Measurements from ENCODE around the gene PLEKHO1.
"Not testable (repeated sequence)": the region's sequence is repeated elsewhere in the genome, so short reads cannot be mapped to it uniquely, and the experiment has no call there.

The PLEKHO1 gene

GRCh38 chr1:150127464-150127863 is 22.3 kb upstream of the PLEKHO1 start:
- no peak overlapping the region for H3K4me3 ChIP-seq (ENCODE audit: low read length)

GRCh38 chr1:150127868-150128267 is 21.8 kb upstream of the PLEKHO1 start:
- Histone ChIP-seq H3K27ac (ENCODE audit: low read length) (no peak overlapping the region), H3K9me3 (ENCODE audit: control insufficient read depth, insufficient read depth, low read length) (no peaks in the 10 kb centered on the region), H3K36me3 (ENCODE audit: control insufficient read depth, insufficient read depth, low read length) (no peaks in the 10 kb centered on the region), H3K4me3 (ENCODE audit: low read length) (no peak overlapping the region), H3K27me3 (ENCODE audit: control insufficient read depth, insufficient read depth, low read length) (no peaks in the 10 kb centered on the region), H3K4me1 (ENCODE audit: control insufficient read depth, insufficient read depth, low read length) (no peaks in the 10 kb centered on the region)
- WGBS (ENCODE audit: insufficient coverage, insufficient read length), result no CpG with 5 or more reads among the region's 7 CpGs
- no peak for DNase-seq (ENCODE audit: low read depth, low spot score)

More at GRCh38 chr1:150127464-150127863, 22.3 kb upstream of the PLEKHO1 start:
- no peaks in the 10 kb centered on the region for H3K9me3 ChIP-seq (ENCODE audit: control insufficient read depth, insufficient read depth, low read length)
- no peaks in the 10 kb centered on the region for H3K27me3 ChIP-seq (ENCODE audit: control insufficient read depth, insufficient read depth, low read length)
- no peaks in the 10 kb centered on the region for H3K36me3 ChIP-seq (ENCODE audit: control insufficient read depth, insufficient read depth, low read length)
- no peaks in the 10 kb centered on the region for H3K4me1 ChIP-seq (ENCODE audit: control insufficient read depth, insufficient read depth, low read length)
- no peak for DNase-seq (ENCODE audit: low read depth, low spot score)
- no peak overlapping the region for H3K27ac ChIP-seq (ENCODE audit: low read length)

- Histone ChIP-seq H3K27ac (ENCODE audit: low read length) (no peak overlapping the region), H3K9me3 (ENCODE audit: control insufficient read depth, insufficient read depth, low read length) (no peaks in the 10 kb centered on the region), H3K27me3 (ENCODE audit: control insufficient read depth, insufficient read depth, low read length) (no peaks in the 10 kb centered on the region), H3K4me1 (ENCODE audit: control insufficient read depth, insufficient read depth, low read length) (no peaks in the 10 kb centered on the region), H3K36me3 (ENCODE audit: control insufficient read depth, insufficient read depth, low read length) (no peaks in the 10 kb centered on the region), H3K4me3 (ENCODE audit: low read length) (no peak overlapping the region)
- no peak for DNase-seq (ENCODE audit: low read depth, low spot score)
- WGBS (ENCODE audit: insufficient coverage, insufficient read length), result no CpG with 5 or more reads among the region's 1 CpG
These were observed 17.3 kb upstream of the PLEKHO1 start for GRCh38 chr1:150132372-150132771.

- Histone ChIP-seq H3K4me1 (ENCODE audit: control insufficient read depth, insufficient read depth, low read length) (no peaks in the 10 kb centered on the region), H3K27ac (ENCODE audit: low read length) (no peak overlapping the region), H3K4me3 (ENCODE audit: low read length) (no peak overlapping the region), H3K27me3 (ENCODE audit: control insufficient read depth, insufficient read depth, low read length) (no peaks in the 10 kb centered on the region), H3K9me3 (ENCODE audit: control insufficient read depth, insufficient read depth, low read length) (no peaks in the 10 kb centered on the region), H3K36me3 (ENCODE audit: control insufficient read depth, insufficient read depth, low read length) (no peaks in the 10 kb centered on the region)
- WGBS (ENCODE audit: insufficient coverage, insufficient read length), result no CpG with 5 or more reads among the region's 1 CpG
- no peak for DNase-seq (ENCODE audit: low read depth, low spot score)
These were observed 15.2 kb upstream of the PLEKHO1 start for GRCh38 chr1:150134537-150134936.

GRCh38 chr1:150135400-150135799 is 14.3 kb upstream of the PLEKHO1 start:
- not testable (repeated sequence) for H3K27me3 ChIP-seq (ENCODE audit: control insufficient read depth, insufficient read depth, low read length); H3K36me3 ChIP-seq (ENCODE audit: control insufficient read depth, insufficient read depth, low read length); H3K4me1 ChIP-seq (ENCODE audit: control insufficient read depth, insufficient read depth, low read length); DNase-seq (ENCODE audit: low read depth, low spot score); H3K9me3 ChIP-seq (ENCODE audit: control insufficient read depth, insufficient read depth, low read length); H3K27ac ChIP-seq (ENCODE audit: low read length); H3K4me3 ChIP-seq (ENCODE audit: low read length)
- no CpG with 5 or more reads among the region's 6 CpGs for WGBS (ENCODE audit: insufficient coverage, insufficient read length)

GRCh38 chr1:150138044-150138443 is 11.7 kb upstream of the PLEKHO1 start:
- no peak overlapping the region for H3K4me3 ChIP-seq (ENCODE audit: low read length)
- no peaks in the 10 kb centered on the region for H3K36me3 ChIP-seq (ENCODE audit: control insufficient read depth, insufficient read depth, low read length)
- H3K27me3 ChIP-seq (ENCODE audit: control insufficient read depth, insufficient read depth, low read length), result no peaks in the 10 kb centered on the region
- no peak overlapping the region for H3K27ac ChIP-seq (ENCODE audit: low read length)
- no peaks in the 10 kb centered on the region for H3K9me3 ChIP-seq (ENCODE audit: control insufficient read depth, insufficient read depth, low read length)
- no CpG with 5 or more reads among the region's 5 CpGs for WGBS (ENCODE audit: insufficient coverage, insufficient read length)
- no peaks in the 10 kb centered on the region for H3K4me1 ChIP-seq (ENCODE audit: control insufficient read depth, insufficient read depth, low read length)
- DNase-seq (ENCODE audit: low read depth, low spot score), result no peak

GRCh38 chr1:150141452-150141851 is 8.3 kb upstream of the PLEKHO1 start:
- no peaks in the 10 kb centered on the region for H3K9me3 ChIP-seq (ENCODE audit: control insufficient read depth, insufficient read depth, low read length)
- DNase-seq (ENCODE audit: low read depth, low spot score), result no peak
- H3K27me3 ChIP-seq (ENCODE audit: control insufficient read depth, insufficient read depth, low read length), result no peaks in the 10 kb centered on the region
- H3K36me3 ChIP-seq (ENCODE audit: control insufficient read depth, insufficient read depth, low read length), result no peaks in the 10 kb centered on the region
- H3K4me3 ChIP-seq (ENCODE audit: low read length), result no peak overlapping the region
- H3K27ac ChIP-seq (ENCODE audit: low read length), result no peak overlapping the region
- H3K4me1 ChIP-seq (ENCODE audit: control insufficient read depth, insufficient read depth, low read length), result no peaks in the 10 kb centered on the region

- no peaks in the 10 kb centered on the region for H3K9me3 ChIP-seq (ENCODE audit: control insufficient read depth, insufficient read depth, low read length)
- no peaks in the 10 kb centered on the region for H3K4me1 ChIP-seq (ENCODE audit: control insufficient read depth, insufficient read depth, low read length)
- no peak overlapping the region for H3K27ac ChIP-seq (ENCODE audit: low read length)
- H3K27me3 ChIP-seq (ENCODE audit: control insufficient read depth, insufficient read depth, low read length), result no peaks in the 10 kb centered on the region
- no peak overlapping the region for H3K4me3 ChIP-seq (ENCODE audit: low read length)
- DNase-seq (ENCODE audit: low read depth, low spot score), result no peak
- no peaks in the 10 kb centered on the region for H3K36me3 ChIP-seq (ENCODE audit: control insufficient read depth, insufficient read depth, low read length)
These were observed 7.6 kb upstream of the PLEKHO1 start for GRCh38 chr1:150142083-150142482.

- no peak for DNase-seq (ENCODE audit: low read depth, low spot score)
- Histone ChIP-seq H3K9me3 (ENCODE audit: control insufficient read depth, insufficient read depth, low read length) (no peaks in the 10 kb centered on the region), H3K27ac (ENCODE audit: low read length) (no peak overlapping the region), H3K36me3 (ENCODE audit: control insufficient read depth, insufficient read depth, low read length) (no peaks in the 10 kb centered on the region), H3K27me3 (ENCODE audit: control insufficient read depth, insufficient read depth, low read length) (no peaks in the 10 kb centered on the region), H3K4me3 (ENCODE audit: low read length) (no peak overlapping the region), H3K4me1 (ENCODE audit: control insufficient read depth, insufficient read depth, low read length) (0 out of 2 replicates have a peak, but pooled peaks cover 1% of the 10 kb centered on the region)
- no CpG with 5 or more reads among the region's 5 CpGs for WGBS (ENCODE audit: insufficient coverage, insufficient read length)
These were observed 5.1 kb upstream of the PLEKHO1 start for GRCh38 chr1:150144606-150145005.

- H3K4me3 ChIP-seq (ENCODE audit: low read length); DNase-seq (ENCODE audit: low read depth, low spot score); H3K27me3 ChIP-seq (ENCODE audit: control insufficient read depth, insufficient read depth, low read length); H3K9me3 ChIP-seq (ENCODE audit: control insufficient read depth, insufficient read depth, low read length); H3K4me1 ChIP-seq (ENCODE audit: control insufficient read depth, insufficient read depth, low read length); H3K27ac ChIP-seq (ENCODE audit: low read length); H3K36me3 ChIP-seq (ENCODE audit: control insufficient read depth, insufficient read depth, low read length): not testable (repeated sequence)
- no CpG with 5 or more reads among the region's 5 CpGs for WGBS (ENCODE audit: insufficient coverage, insufficient read length)
These were observed 3.7 kb upstream of the PLEKHO1 start for GRCh38 chr1:150146016-150146415.

- no peak for DNase-seq (ENCODE audit: low read depth, low spot score)
- no peaks in the 10 kb centered on the region for H3K36me3 ChIP-seq (ENCODE audit: control insufficient read depth, insufficient read depth, low read length)
- no CpG with 5 or more reads among the region's 10 CpGs for WGBS (ENCODE audit: insufficient coverage, insufficient read length)
- H3K27ac ChIP-seq (ENCODE audit: low read length), result no peak overlapping the region
- H3K27me3 ChIP-seq (ENCODE audit: control insufficient read depth, insufficient read depth, low read length), result no peaks in the 10 kb centered on the region
- no peaks in the 10 kb centered on the region for H3K9me3 ChIP-seq (ENCODE audit: control insufficient read depth, insufficient read depth, low read length)
- peaks cover 4% of the 10 kb centered on the region for H3K4me1 ChIP-seq (ENCODE audit: control insufficient read depth, insufficient read depth, low read length)
- H3K4me3 ChIP-seq (ENCODE audit: low read length), result no peak overlapping the region
These were observed 2.7 kb upstream of the PLEKHO1 start for GRCh38 chr1:150146849-150147542.

Data from iPS DF 6.9 (cell line).